Effector CD4-positive, alpha-beta T cell (primary cell): ENCODE measurements around the gene NOX3.
"Not testable (repeated sequence)": the region's sequence is repeated elsewhere in the genome, so short reads cannot be mapped to it uniquely, and the experiment has no call there.

Experiments used
- DNase-seq: peaks from one replicate; pipeline ENCODE4 v3.0.0-alpha.2; 2020

The NOX3 gene

DNA sequence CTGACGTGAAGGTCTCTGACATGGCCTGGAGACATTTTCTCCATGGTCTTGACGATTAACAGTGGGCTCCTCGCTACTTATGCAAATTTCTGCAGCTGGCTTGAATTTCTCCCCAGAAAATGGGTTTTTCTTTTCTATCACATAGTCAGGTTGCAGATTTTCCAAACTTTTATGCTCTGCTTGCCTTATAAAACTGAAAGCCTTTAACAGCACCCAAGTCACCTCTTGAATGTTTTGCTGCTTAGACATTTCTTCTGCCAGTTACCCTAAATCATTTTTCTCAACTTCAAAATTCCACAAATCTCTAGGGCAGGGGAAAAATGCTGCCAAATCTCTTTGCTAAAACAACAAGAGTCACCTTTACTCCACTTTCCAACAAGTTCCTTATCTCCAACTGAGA lies 12.9 kb upstream of the NOX3 start:
- DNase-seq: not testable (repeated sequence)

GRCh38 chr6:155466539-155466938 lies 10.9 kb upstream of the NOX3 start:
- DNase-seq: no peak

DNA sequence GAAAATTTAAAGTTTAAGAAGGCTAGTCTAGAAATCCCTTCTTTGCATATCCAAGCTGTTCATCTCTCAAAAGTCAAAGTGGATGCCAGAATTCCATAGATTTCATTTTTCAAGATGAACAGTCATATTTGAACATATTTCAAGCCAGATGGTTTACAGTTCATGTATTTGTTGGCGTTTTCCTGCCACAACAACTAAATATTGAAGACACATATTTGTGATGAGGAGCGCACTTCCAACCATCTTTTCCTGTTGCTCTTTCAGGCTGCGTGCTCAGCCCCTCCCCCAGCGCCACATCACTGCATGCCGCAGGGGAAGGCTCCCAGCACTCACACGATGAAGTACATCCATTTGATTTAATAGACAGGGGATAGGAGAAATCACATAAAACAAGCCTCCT lies 5.9 kb upstream of the NOX3 start:
- no peak for DNase-seq

- DNase-seq: no peak
Observed at GRCh38 chr6:155454471-155454870, 1.2 kb downstream of the NOX3 start.

GRCh38 chr6:155454008-155454407 lies 1.6 kb downstream of the NOX3 start:
- DNase-seq: no peak

- DNase-seq: no peak
Observed at GRCh38 chr6:155452576-155452975, 3.1 kb downstream of the NOX3 start.

- DNase-seq: not testable (repeated sequence)
Observed at GRCh38 chr6:155451530-155451929, 4.1 kb downstream of the NOX3 start.

DNA sequence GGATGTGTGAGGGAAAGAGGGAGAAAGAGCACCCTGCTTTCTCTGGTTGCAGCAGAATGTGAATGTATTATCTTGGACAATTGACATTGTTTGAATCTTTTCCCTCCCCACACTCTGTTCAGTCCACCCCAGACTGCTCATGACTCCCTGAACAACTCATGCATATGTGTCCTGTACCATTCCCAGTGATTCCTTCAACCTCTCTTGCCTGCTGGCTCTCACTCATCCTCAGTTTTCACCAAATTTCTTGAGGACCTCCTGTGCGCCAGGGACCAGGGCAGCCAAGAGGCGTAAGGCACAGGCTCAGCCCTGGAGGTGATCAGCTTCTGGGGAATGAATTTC lies 5.4 kb downstream of the NOX3 start:
- no peak for DNase-seq

GRCh38 chr6:155449450-155450239 lies 6.0 kb downstream of the NOX3 start:
- DNase-seq: no peak

DNA sequence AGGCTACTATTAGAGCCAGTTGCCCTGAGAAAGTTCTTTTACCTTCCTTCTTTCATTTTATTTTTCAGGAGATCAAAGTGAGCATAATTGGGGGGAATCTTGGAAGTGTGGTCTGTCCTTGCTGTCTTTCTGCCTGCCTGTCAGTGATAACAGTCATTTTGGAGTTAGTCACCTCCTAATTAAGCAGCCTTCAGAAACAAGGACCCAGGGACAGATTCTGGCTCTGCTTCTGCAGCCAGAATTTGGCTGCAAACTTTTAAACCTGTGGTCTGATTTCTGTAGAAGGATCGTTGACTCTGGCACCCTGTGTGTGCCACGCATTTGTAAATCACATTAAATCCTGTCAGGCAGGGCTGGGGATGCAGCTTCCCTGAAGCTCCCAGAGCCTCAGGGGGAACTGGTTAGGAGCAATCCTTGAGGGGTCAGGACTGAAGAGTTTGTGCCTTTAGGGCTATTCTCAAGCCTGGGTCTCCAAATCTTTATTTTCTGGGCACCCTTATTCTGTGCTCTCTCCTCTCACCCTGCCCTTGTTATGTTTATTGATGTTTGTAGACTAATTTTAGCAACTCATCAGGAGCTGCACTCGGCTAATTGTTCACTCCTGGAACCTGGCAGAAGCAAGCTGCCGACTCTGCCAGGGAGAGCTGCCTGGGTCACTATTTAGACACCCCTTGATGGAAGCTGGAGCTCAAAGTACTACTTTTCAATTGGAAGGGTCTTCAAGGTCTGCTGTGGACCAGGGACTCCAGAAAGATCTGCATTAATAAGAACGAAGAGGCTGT lies 6.8 kb downstream of the NOX3 start:
- no peak for DNase-seq

DNA sequence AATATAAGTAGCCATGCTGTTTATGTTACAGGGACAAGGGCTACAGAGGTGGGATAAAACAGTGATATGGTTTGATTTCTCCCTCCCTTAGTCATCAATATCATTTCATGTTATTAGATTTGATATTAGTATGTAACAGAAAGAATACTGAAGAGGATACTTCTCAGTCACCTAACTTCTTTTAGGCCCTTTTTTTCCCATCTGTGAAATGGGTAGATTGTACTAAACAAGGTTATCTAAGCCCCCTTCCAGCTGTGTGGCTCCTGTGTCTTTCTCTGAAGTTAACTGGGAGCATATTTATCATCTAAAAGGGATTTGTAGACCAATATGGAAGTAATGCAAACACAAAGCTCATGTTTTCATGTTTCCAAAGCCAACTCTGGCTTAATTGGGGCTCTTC lies 7.7 kb downstream of the NOX3 start:
- no peak for DNase-seq

GRCh38 chr6:155444952-155445903 lies 10.4 kb downstream of the NOX3 start:
- no peak for DNase-seq

DNA sequence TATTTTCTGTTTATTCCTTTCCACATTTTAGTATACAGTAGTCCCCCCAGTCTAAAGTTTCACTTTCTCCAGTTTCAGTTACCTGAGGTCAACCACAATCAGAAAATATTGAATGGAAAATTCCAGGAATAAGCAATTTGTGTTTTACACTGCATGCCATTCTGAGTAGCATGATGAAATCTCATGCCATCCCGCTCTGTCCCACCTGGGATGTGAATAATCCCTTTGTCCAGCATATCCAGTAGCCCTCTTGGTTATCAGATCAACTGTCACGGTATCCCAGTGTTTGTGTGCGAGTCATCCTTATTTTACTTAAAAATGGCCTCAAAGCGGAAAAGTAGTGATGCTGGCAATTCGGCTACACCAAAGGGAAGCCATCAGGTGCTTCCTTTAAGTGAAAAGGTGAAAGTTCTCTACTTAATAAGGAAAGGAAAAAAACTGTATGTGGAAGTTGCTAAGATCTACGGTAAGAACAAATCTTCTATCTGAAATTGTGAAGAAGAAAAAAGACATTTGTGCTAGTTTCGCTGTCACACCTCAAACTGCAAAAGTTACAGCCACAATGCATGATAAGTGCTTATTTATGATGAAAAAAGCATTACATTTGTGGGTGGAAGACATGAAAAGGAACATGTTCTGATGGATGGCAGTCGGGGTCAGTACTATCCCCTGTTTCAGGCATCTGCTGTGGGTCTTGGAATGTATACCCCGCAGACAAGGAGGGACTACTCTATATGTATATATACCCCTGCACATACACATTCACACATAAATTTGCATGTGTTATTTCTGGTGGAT lies 11.3 kb downstream of the NOX3 start:
- no peak for DNase-seq

DNA sequence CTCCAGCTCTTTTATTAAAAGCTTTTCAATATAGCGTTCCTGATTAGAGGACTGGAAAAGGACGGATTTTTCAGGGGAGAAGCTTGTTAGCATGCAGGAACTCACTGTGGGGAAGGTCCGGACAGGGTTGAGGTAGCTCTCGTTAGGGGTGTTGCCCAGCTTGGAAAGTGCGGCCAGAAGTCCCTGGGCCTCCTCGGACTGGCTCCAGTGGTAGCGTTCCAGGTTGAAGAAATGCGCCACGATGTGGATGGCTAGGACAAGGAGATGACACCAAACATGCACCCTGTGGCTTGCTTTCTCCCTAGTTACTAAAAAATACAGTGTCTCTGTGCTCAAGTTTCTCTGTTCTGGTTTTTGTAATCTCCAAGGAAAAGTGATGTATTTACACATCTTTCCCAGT lies 12.5 kb downstream of the NOX3 start:
- DNase-seq: no peak

DNA sequence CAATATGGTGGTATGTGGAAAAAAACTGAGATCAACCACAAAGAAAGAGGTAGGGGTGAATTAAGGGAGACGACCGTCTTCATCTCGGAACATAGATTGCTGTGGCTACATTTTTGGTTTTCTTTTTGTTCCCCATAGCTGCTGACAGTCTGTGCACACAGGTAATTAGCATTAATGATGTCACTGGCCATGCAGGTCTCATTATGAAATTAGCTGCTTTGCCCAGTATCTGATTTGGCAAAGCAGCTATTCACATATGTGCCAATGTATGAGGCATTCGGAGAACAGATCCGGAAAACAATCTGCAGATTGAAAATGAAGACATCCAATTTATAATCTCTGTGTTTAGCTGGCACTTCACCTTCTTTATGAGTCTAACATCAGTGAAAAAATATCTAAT lies 13.1 kb downstream of the NOX3 start:
- no peak for DNase-seq

DNA sequence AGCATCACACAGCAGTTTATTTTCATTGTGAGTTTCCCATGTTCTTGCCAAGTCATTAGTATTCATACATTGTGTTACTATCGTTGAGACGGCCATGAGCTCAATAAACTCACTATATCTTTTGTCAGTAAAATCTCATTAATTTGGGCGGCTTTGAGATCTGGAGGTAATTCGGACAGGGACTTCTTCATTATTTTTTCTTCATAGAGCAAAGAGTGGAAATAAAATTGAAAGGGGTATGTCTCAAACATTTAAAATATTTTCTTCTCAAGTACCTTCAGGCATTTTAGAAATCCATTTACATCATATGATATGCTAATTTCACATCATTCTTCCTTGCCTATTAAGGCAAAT lies 14.6 kb downstream of the NOX3 start:
- DNase-seq: no peak

DNA sequence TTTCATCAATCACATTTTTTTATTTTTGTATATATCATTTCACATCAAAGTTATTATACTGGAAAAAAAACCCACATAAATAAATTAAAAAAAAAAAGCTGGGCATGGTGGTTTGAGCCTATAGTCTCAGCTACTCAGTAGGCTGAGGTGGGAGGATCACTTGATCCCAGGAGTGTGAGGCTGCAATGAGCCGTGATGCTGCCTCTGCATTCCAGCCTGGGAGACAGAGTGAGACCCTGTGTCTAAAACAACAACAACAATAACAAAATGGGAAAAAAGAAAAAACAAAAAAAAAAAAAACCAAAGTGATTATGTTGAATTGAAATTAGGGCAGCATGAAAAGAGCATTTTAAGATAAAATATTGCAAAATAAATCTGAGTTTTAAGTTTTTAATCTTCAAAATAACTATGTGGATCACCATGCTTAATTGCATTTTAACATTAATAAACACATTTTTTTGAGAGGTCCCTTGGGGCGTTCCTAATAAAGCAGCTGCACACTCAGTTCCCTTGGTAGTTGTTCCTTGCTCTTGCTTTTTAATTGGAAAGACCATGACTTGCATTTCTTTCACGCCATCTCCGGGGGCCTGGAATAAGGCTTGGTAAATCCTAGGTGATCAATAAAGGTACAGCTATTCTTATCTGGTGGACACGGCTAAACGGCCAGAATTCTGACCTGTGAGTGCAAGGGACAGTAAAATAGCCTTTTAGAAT lies 15.1 kb downstream of the NOX3 start:
- DNase-seq: no peak

DNA sequence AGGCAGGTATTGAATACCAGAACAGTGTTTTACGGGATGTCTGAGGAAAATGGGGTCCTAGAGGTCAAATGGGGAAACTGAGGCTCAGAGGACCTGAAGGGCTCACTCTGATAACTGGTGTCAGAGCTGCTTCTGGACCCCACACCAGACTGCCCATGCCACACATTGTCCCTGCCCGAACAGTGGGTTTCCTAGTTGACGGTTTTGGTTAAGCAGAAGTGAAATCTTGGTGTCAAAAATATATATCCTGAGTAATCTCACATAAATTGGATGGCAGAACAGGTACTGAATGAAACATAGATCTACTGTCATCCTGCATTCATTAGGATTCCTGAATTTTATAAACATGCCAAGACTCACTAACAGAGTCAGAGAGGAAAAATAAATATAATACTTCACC lies 16.3 kb downstream of the NOX3 start:
- DNase-seq: no peak

DNA sequence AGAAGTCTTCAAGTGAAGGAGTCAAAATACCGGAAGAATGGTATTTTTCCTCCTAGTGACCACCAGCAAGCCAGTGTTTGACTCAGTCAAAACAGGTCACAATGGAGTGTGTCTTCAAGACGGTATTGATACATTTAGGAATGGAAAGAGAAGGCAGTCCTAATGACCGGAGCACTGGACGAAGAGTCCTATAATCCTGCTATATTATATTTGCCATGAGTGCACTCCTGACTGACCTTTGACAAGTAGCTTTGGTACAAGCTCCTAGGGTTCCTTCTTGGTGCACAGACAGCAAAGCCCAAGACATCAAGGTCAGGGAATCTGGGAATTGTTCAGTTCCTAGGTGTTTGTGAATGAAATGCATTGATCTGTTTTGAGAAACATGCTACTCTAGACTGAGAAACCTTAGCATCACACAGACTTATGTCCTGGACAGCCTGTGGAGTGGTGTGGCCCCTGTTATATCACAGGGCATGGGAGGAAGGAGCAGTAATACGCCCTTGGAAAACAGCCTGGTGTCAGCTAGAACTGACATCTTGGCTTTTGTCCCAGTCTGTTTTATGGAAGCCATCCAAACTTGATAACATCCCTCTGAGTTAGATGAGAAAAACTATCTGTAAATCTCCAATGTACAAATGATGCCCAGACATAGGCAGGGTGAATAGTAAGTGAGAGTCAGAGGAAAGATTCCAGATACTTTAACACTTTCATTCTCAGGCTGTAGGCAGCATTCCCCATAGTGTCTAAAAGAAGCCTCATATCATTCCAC lies 18.5 kb downstream of the NOX3 start:
- DNase-seq: no peak

DNA sequence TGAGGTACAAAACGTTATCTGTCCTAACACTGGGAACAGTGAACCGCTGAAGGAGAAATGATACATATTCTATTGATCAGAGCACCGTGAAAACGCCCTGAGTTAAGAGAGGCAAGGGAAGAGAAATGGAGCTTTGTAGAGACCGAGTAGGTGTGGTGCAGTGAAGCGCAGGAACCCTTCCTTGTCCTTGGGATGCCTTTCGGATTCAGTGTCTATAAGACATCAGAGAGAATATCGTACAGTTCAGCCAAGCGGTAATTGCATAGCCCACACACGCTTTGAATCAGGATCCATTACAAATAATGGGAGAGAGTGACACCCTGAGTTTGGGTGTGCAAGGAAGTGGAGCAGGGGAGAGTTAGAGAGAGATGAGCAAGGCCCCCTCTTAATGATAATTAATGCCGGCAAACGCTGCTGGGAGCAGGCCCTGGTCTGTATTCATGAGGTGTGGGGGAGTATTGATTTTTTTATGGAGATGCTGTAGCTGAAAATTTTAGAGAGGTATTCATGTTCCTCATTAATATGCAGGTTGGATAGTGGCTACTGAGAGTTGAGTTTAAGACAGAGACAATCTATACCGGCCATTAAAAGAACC lies 20.7 kb downstream of the NOX3 start:
- no peak for DNase-seq

DNA sequence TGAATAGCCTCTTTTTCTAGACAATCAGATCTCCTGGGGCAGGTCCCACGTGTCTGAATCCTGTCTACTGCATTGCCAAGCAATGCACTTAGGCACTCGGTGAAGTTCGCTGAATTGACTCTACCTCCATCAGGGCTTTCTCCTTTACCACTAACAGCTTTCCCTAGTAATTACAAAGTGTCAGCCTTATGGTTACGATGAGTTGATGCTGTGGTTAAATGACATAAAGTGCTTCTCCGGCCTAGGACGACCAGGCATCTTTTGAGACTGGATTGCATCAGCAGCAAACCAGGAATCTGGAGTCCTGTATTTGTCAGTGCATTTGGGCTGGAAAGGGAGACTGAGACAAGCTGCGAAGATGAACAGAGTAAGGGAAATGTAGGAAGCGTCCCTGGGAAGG lies 21.5 kb downstream of the NOX3 start:
- no peak for DNase-seq
